T-helper 1 cell treated with Interleukin-12 subunit alpha and Interleukin-12 subunit beta and Interleukin-4 antibody, amounts not matched to agents 30 μg/mL and 1 μg/mL, for 36 hours (primary cell): ENCODE results near the gene DGAT2L6.
"Not testable (repeated sequence)": the region's sequence is repeated elsewhere in the genome, so short reads cannot be mapped to it uniquely, and the experiment has no call there.

Source experiments
- H3K27ac Mint-ChIP-seq: one replicate; pipeline ENCODE4 v1.8.0; 2021; ENCODE audit warnings: mild to moderate bottlenecking, mixed read lengths
- H3K27me3 Mint-ChIP-seq: one replicate; pipeline ENCODE4 v1.8.0; 2021; ENCODE audit warnings: low read depth, mixed read lengths
- H3K36me3 Mint-ChIP-seq: one replicate; pipeline ENCODE4 v1.8.0; 2021; ENCODE audit warnings: low read depth, mixed read lengths
- H3K4me1 Mint-ChIP-seq: one replicate; pipeline ENCODE4 v1.8.0; 2021; ENCODE audit warnings: low read depth, mixed read lengths
- H3K4me3 Mint-ChIP-seq: one replicate; pipeline ENCODE4 v1.8.0; 2021; ENCODE audit warnings: mild to moderate bottlenecking, moderate library complexity, mixed read lengths
- H3K9me3 Mint-ChIP-seq: one replicate; pipeline ENCODE4 v1.8.0; 2021; ENCODE audit warnings: mixed read lengths

DGAT2L6 gene

DNA sequence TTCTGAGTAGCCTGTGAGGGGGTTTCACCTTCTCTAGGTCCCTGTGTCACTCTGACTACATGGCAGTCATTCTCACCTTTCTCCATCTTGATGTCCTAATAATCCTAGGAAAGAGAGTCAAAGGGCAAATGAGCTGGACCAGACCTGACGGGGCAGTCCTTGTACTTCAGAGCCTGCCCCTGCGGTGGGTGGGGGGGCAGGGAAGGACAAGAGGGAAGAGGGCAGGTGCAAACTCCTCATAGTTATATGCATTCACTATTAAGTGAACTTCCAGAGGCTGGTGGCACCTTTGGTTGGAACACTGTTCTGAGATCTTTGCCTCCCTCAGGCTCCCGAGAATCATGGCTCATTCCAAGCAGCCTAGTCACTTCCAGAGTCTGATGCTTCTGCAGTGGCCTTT is 57.1 kb downstream of the DGAT2L6 start, which contains the start of gene AWAT1:
Gene AWAT1 (plus strand): TSS at position 301 of the 400 bp plus-strand sequence. CDS start 41 bp downstream, at position 342.
- H3K9me3 Mint-ChIP-seq, result no peaks in the 10 kb centered on the region
- H3K27me3 Mint-ChIP-seq, result no peaks in the 10 kb centered on the region
- H3K36me3 Mint-ChIP-seq, result no peaks in the 10 kb centered on the region
- no peak within 1 kb of the TSS for H3K4me3 Mint-ChIP-seq
- H3K4me1 Mint-ChIP-seq, result peaks cover 7% of the 10 kb centered on the region
- no peak within 1 kb of the TSS for H3K27ac Mint-ChIP-seq

DNA sequence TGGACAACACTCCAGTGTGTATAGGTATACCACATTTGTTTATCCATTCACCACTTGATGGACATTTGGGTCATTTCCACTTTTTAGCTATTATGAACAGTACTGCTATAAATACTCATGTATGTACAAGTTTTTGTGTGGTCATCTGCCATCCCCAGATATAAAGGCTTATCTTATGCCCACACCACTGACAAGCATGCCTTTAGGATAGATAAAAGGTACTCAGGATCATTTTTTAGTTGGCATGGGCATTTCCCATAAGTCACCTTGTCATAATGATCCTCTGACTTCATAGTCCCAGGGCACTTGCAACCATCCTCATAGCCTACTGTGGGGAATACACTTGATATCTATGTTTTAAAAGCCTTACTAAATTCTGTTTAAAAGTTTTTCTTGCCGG is 63.5 kb downstream of the DGAT2L6 start:
- Mint-ChIP-seq H3K27me3 (no peaks in the 10 kb centered on the region), H3K4me1 (no peaks in the 10 kb centered on the region), H3K4me3 (no peak overlapping the region), H3K9me3 (no peaks in the 10 kb centered on the region), H3K36me3 (no peaks in the 10 kb centered on the region), H3K27ac (no peak overlapping the region)

DNA sequence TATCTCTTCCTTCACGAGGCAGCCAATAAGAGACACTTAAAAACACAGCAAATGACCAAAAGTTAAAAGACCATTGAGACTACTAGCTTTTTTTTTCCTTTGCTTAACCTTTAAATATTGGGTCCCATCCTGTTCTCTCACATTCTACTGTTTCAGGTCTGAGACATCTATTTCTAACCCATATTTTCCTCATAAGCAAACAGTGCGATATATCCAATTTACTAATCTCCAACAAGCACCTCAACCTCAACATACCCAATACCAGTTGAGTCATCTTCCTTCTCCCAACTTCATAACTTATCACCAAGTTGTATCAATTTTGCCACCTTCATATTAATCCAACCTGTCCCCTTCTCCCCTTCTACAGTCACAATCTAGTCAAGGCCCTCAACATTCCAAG is 64.2 kb downstream of the DGAT2L6 start:
- H3K27me3 Mint-ChIP-seq, result no peaks in the 10 kb centered on the region
- H3K36me3 Mint-ChIP-seq, result no peaks in the 10 kb centered on the region
- no peak overlapping the region for H3K27ac Mint-ChIP-seq
- no peaks in the 10 kb centered on the region for H3K9me3 Mint-ChIP-seq
- H3K4me1 Mint-ChIP-seq, result no peaks in the 10 kb centered on the region
- no peak overlapping the region for H3K4me3 Mint-ChIP-seq

DNA sequence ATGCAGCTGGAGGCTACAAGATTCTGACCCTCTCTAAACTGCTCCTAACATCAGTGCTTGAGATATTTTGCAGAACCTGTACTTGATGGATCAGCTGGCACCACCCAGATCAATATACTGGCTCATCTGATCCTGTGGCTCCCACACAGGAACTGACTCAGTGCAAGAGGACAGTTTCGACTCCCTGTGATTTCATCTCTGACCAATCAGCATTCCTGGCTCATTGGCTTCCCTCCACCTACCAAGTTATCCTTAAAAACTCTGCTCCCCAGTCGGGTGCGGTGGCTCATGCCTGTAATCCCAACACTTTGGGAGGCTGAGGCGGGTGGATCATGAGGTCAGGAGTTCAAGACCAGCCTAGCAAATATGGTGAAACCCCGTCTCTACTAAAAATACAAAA is 66.3 kb downstream of the DGAT2L6 start:
- not testable (repeated sequence) for H3K9me3 Mint-ChIP-seq, H3K4me1 Mint-ChIP-seq, H3K36me3 Mint-ChIP-seq, H3K4me3 Mint-ChIP-seq, H3K27ac Mint-ChIP-seq, H3K27me3 Mint-ChIP-seq

DNA sequence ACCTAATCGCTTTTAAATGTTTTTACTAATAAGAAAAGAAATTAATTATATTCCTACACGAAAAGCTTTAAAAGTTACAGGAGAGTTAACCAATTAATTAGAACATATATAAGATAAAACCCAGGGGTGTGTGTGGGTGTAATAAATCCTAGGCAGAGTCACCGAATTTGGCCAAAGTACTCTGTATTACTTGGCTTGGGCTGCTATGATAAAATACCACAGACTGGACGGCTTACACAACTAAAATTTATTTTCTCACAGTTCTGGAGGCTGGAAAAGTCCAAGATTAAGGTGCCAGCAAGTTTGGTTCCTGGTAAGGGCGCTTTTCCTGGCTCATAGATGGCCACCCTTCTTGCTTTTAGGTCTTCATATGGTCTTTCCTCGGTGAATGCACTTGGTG is 67.6 kb downstream of the DGAT2L6 start:
- Mint-ChIP-seq H3K9me3 (no peaks in the 10 kb centered on the region), H3K36me3 (no peaks in the 10 kb centered on the region), H3K4me1 (no peaks in the 10 kb centered on the region), H3K27ac (no peak overlapping the region), H3K4me3 (no peak overlapping the region), H3K27me3 (no peaks in the 10 kb centered on the region)

DNA sequence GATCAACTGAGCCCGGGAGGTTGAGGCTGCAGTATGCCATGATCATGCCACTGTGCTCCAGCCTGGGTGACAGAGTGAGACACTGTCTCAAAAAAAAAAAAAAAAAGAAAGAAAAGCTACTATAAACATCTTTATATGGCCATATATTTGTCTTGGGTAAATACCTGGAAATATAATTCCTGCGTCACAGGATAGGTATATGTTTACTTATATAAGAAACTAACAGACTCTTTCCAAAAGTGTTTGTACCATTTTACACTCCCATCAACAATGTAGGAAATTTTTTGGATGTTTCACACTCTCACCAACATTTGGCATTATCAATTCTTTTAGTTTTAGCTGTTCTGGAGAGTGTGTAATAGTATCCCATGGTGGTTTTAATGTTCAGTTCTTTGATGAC is 70.0 kb downstream of the DGAT2L6 start:
- no peaks in the 10 kb centered on the region for H3K36me3 Mint-ChIP-seq
- H3K27ac Mint-ChIP-seq, result no peak overlapping the region
- no peaks in the 10 kb centered on the region for H3K27me3 Mint-ChIP-seq
- no peaks in the 10 kb centered on the region for H3K4me1 Mint-ChIP-seq
- H3K9me3 Mint-ChIP-seq, result no peaks in the 10 kb centered on the region
- H3K4me3 Mint-ChIP-seq, result no peak overlapping the region

DNA sequence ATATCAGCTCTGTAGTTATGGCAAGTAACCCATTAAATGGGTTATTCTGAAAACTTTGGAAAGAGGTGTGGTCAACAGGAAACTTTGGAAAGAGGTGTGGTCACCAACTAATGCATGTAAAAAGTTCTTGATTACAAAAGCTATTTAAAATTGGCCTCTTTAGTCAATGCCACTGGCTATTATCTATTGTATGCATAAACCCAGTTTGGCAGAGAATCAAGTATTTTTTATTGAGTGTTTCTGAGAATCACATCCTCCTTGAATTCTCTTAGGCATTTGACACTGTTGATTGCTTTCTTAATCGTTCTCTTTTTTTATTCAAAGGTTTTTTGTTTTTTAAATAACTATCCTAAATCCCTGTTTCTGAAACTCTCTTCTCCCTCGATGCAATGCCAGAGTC is 75.2 kb downstream of the DGAT2L6 start:
- Mint-ChIP-seq H3K9me3 (no peaks in the 10 kb centered on the region), H3K4me1 (peaks cover 3% of the 10 kb centered on the region), H3K36me3 (no peaks in the 10 kb centered on the region), H3K27ac (no peak overlapping the region), H3K4me3 (no peak overlapping the region), H3K27me3 (no peaks in the 10 kb centered on the region)

DNA sequence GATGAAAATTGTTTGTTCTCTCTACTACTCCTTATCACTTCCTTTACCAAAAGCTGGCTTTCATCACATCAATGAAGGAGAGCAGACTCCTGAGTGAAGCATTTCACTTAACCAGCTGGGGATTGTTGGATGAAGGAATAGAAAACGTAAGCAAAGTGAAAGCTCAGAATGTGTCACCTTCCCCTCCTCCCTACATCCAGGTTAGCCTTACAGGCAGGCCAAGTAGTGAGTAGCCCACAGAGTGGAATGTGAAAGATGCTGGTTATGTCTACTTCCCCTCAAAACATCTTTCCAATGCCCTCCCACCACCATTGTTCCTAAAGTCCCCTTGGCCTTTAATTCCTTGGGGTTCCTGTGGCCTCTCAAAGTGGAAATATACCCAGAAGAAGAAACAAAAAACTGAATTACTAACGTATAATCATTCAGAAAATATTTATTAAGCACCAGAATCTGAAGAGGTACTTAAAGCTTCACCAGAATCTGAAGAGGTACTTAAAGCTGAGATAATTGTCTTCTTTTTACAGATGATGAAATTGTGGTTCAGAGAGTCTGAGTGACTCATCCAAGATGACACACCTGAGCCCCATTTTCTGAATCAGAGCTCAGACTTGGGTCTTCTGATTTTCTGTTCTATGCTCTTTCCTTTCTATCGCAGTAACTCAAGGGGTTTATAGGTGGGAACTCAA is 76.2 kb downstream of the DGAT2L6 start:
- Mint-ChIP-seq H3K36me3 (no peaks in the 10 kb centered on the region), H3K4me3 (no peak overlapping the region), H3K9me3 (no peaks in the 10 kb centered on the region), H3K27ac (no peak overlapping the region), H3K27me3 (no peaks in the 10 kb centered on the region), H3K4me1 (peaks cover 3% of the 10 kb centered on the region)

DNA sequence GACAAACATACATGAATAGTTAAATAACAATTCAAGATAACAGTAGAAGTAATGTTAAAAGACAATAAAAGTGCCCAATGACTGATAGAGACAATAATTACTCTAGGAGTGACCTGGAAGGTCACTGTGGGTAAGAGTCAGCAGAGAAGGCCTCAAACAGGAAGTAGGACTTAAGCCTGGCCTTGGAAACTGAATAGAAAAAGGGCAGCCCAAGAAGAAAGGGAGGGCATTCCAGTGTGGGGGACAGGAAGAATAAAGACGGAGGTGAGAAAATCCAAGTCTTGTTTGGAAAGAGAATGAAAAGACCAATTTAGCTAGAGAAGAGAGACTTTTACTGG is 76.7 kb downstream of the DGAT2L6 start:
- H3K4me3 Mint-ChIP-seq, result no peak overlapping the region
- H3K9me3 Mint-ChIP-seq, result no peaks in the 10 kb centered on the region
- H3K36me3 Mint-ChIP-seq, result no peaks in the 10 kb centered on the region
- peaks cover 3% of the 10 kb centered on the region for H3K4me1 Mint-ChIP-seq
- no peaks in the 10 kb centered on the region for H3K27me3 Mint-ChIP-seq
- H3K27ac Mint-ChIP-seq, result no peak overlapping the region

DNA sequence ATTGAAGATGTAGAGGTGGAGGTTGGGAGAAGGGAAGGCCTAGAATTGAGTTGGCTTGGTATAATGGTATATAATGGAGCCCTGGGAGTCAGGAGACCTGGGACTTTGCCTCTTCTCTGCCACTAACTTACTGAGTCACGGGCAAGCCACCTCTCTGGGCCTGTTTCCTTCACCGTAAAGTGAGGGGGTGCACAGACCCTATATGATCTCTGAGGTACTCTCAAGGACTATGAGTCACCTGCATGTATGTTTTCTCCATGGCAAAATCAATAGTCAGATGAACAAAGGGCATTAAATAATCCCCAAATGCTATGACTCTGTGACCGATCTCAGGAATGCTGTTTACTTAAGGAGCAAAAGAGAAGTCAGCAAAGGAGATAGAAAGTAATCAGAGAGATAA is 77.6 kb downstream of the DGAT2L6 start:
- Mint-ChIP-seq H3K9me3 (no peaks in the 10 kb centered on the region), H3K4me1 (peaks cover 3% of the 10 kb centered on the region), H3K27me3 (no peaks in the 10 kb centered on the region), H3K36me3 (no peaks in the 10 kb centered on the region), H3K27ac (no peak overlapping the region), H3K4me3 (no peak overlapping the region)
